Lung (tissue), 12 donors: Measurements from ENCODE around the gene CEP72. TPM values are rescaled to one million over a fixed set of nuclear protein-coding genes. Genes with fewer than 3 reads are reported as not detected.
A peak's percentile ranks its signal among the peaks of the same experiment; 100 is the strongest.
"Not testable (repeated sequence)": the region's sequence is repeated elsewhere in the genome, so short reads cannot be mapped to it uniquely, and the experiment has no call there.

Experiments used
- ATAC-seq: fragments of 200-7000 bp; cut with Tn5 transposase; one replicate; pipeline ENCODE4 v1.9.1; 2020; ENCODE audit warnings: moderate number of reproducible peaks; ENCODE audit not compliant: insufficient read depth, low FRiP score
- DNase-seq, 3 donors: peaks; one replicate each; pipeline ENCODE4 v3.0.0-alpha.2; 2013 to 2017
- H3K27ac ChIP-seq, 2 donors: one replicate each; pipeline ENCODE4 v1.5.1; 2013; ENCODE audit warnings: mild to moderate bottlenecking in 2 of 2, moderate library complexity in 2 of 2, control low read depth in 1 of 2, inconsistent platforms in 1 of 2, low read depth in 1 of 2, low read length in 1 of 2
- H3K27me3 ChIP-seq, 3 donors: one replicate each; pipeline ENCODE4 v1.5.1; 2013; ENCODE audit warnings: low read length in 2 of 3; ENCODE audit not compliant: control insufficient read depth in 3 of 3, insufficient read depth in 3 of 3
- H3K36me3 ChIP-seq, 4 donors: one replicate each; pipeline ENCODE4 v1.5.1; 2013; ENCODE audit warnings: low read length in 4 of 4, mild to moderate bottlenecking in 1 of 4, moderate library complexity in 1 of 4; ENCODE audit not compliant: control insufficient read depth in 4 of 4, insufficient read depth in 4 of 4
- H3K4me1 ChIP-seq, 5 donors: one replicate each; pipeline ENCODE4 v1.5.1; 2013; ENCODE audit warnings: low read length in 5 of 5, mild to moderate bottlenecking in 2 of 5, moderate library complexity in 1 of 5; ENCODE audit not compliant: control insufficient read depth in 5 of 5, insufficient read depth in 5 of 5
- H3K4me3 ChIP-seq: one replicate; pipeline ENCODE4 v1.5.1; 2013; ENCODE audit warnings: mild to moderate bottlenecking, control low read depth, moderate library complexity
- H3K9ac ChIP-seq, 2 donors: one replicate each; pipeline ENCODE4 v1.5.1; 2013; ENCODE audit warnings: low read length in 2 of 2, control low read depth in 1 of 2; ENCODE audit not compliant: insufficient read depth in 1 of 2
- H3K9me3 ChIP-seq, 4 donors: one replicate each; pipeline ENCODE4 v1.5.1; 2013; ENCODE audit warnings: low read length in 3 of 4, mild to moderate bottlenecking in 1 of 4, moderate library complexity in 1 of 4; ENCODE audit not compliant: control insufficient read depth in 4 of 4, insufficient read depth in 3 of 4
- CTCF ChIP-seq: IDR thresholded peaks from 2 replicates; pipeline ENCODE4 v1.5.1; 2012; ENCODE audit warnings: mild to moderate bottlenecking; ENCODE audit errors: control extremely low read depth, extremely low read depth
- WGBS, 2 donors: extraction: QIAGEN DNeasy Blood & Tissue Kit; methylation state at CpG; one replicate each; pipeline ENCODE4 v1.1.7; 2013; 5-methylcytosine and 5-hydroxymethylcytosine counted together
- polyA plus RNA-seq, 2 donors: library from polyadenylated mRNA; stranded (reverse); fragments of 200-250 nt; gene quantifications; one replicate each; pipeline ENCODE4 v1.2.1, GENCODE V29; 2013
- total RNA-seq, 2 donors: library from RNA; depleted of rRNA in 1 of 2; stranded (reverse); fragments of >200 nt in 1 of 2; gene quantifications; one replicate each; pipeline ENCODE4 v1.2.1, GENCODE V29; 2014 to 2021
- donor health status: control.
- donor health status: control.
- donor health status: Bipolar disorder and iron deficiency.
- donor health status: healthy.
- donor health status: DM: yes; HTN: yes; CAD: no.

CEP72 gene
- total and polyA plus RNA-seq, 4 donors = 3.1 to 12.1 (median 6.0) TPM

- Histone ChIP-seq H3K4me1 (no peaks in the 10 kb centered on the region), H3K27ac (no peak overlapping the region), H3K9ac (no peak overlapping the region), H3K36me3 (peaks cover 0 to 35% (median 6%) of the 10 kb centered on the region in 4 donors), H3K27me3 (no peaks in the 10 kb centered on the region), H3K9me3 (no peaks in the 10 kb centered on the region), H3K4me3 (no peak overlapping the region)
- TF ChIP-seq CTCF = no peak
- DNase-seq (no peak), ATAC-seq (no peak)
- 81 to 83% methylated on average over 13 of the region's 13 CpGs for WGBS, 2 donors
Observed at GRCh38 chr5:624951-625230, 12.8 kb downstream of the CEP72 start.

GRCh38 chr5:625516-625915, 13.4 kb downstream of the CEP72 start:
- H3K27me3 ChIP-seq = no peaks in the 10 kb centered on the region
- H3K9me3 ChIP-seq = no peaks in the 10 kb centered on the region
- no peaks in the 10 kb centered on the region for H3K4me1 ChIP-seq
- no peak for ATAC-seq
- H3K4me3 ChIP-seq = no peak overlapping the region
- no peak overlapping the region for H3K27ac ChIP-seq
- no peak for DNase-seq
- 97% methylated on average over 16 of the region's 16 CpGs for WGBS, 2 donors
- peaks cover 0 to 29% (median 5%) of the 10 kb centered on the region in 4 donors for H3K36me3 ChIP-seq
- no peak for TF ChIP-seq CTCF
- H3K9ac ChIP-seq = no peak overlapping the region

GRCh38 chr5:626850-627249, 14.7 kb downstream of the CEP72 start:
- Histone ChIP-seq H3K27me3 (no peaks in the 10 kb centered on the region), H3K4me3 (no peak overlapping the region), H3K4me1 (no peaks in the 10 kb centered on the region), H3K9ac (no peak overlapping the region), H3K9me3 (no peaks in the 10 kb centered on the region), H3K27ac (no peak overlapping the region), H3K36me3 (peaks cover 0 to 24% (median 3%) of the 10 kb centered on the region in 4 donors)
- peak in 2 of 3 donors; percentile 38 to 41 for DNase-seq
- WGBS, 2 donors = 90% methylated on average over 3 of the region's 3 CpGs
- no peak for ATAC-seq
- TF ChIP-seq CTCF = no peak

GRCh38 chr5:627840-628239, 15.7 kb downstream of the CEP72 start:
- WGBS, 2 donors = 96 to 97% methylated on average over 24 of the region's 24 CpGs
- Histone ChIP-seq H3K36me3 (peaks cover 0 to 20% (median 1%) of the 10 kb centered on the region in 4 donors), H3K4me3 (no peak overlapping the region), H3K9me3 (no peaks in the 10 kb centered on the region), H3K27me3 (no peaks in the 10 kb centered on the region), H3K27ac (no peak overlapping the region), H3K9ac (no peak overlapping the region), H3K4me1 (no peaks in the 10 kb centered on the region)
- DNase-seq (no peak), ATAC-seq (no peak)
- TF ChIP-seq CTCF = no peak

- not testable (repeated sequence) for H3K4me1 ChIP-seq, H3K27ac ChIP-seq, H3K9me3 ChIP-seq, H3K4me3 ChIP-seq, DNase-seq, ATAC-seq, H3K9ac ChIP-seq, H3K27me3 ChIP-seq
- 84 to 94% methylated on average over 21 of the region's 21 CpGs for WGBS, 2 donors
- H3K36me3 ChIP-seq = peaks cover 0 to 21% (median 1%) of the 10 kb centered on the region in 4 donors
Observed at GRCh38 chr5:628351-629205, 16.4 kb downstream of the CEP72 start.
